Activated CD8-positive, alpha-beta memory T cell treated with anti-CD3 and anti-CD28 coated beads for 1 hour (primary cell): ENCODE data around the gene ZBTB48.
"Not testable (repeated sequence)": the region's sequence is repeated elsewhere in the genome, so short reads cannot be mapped to it uniquely, and the experiment has no call there.

Experiments used
- DNase-seq, 2 donors: peaks; one replicate each; pipeline ENCODE4 v3.0.0-alpha.2; 2020; ENCODE audit warnings: low read depth in 1 of 2; ENCODE audit errors: extremely low read depth in 1 of 2

ZBTB48 gene

DNA sequence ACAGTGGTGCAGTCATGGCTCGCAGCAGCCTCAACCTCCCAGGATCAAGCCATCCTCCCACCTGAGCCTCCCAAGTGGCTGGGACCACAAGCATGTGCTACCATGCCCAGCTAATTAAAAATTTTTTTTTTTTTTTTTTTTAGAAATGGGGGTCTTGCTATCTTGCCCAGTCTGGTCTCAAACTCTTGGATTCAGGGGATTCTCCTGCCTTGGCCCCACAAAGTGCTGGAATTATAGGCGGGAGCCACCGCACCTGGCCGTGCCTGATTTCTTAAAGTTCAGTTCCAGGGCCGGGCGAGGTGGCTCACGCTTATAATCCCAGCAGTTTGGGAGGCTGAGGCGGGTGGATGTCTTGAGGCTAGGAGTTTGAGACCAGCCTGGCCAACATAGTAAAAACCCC, 51.3 kb downstream of the ZBTB48 start:
- DNase-seq, result no peak

DNA sequence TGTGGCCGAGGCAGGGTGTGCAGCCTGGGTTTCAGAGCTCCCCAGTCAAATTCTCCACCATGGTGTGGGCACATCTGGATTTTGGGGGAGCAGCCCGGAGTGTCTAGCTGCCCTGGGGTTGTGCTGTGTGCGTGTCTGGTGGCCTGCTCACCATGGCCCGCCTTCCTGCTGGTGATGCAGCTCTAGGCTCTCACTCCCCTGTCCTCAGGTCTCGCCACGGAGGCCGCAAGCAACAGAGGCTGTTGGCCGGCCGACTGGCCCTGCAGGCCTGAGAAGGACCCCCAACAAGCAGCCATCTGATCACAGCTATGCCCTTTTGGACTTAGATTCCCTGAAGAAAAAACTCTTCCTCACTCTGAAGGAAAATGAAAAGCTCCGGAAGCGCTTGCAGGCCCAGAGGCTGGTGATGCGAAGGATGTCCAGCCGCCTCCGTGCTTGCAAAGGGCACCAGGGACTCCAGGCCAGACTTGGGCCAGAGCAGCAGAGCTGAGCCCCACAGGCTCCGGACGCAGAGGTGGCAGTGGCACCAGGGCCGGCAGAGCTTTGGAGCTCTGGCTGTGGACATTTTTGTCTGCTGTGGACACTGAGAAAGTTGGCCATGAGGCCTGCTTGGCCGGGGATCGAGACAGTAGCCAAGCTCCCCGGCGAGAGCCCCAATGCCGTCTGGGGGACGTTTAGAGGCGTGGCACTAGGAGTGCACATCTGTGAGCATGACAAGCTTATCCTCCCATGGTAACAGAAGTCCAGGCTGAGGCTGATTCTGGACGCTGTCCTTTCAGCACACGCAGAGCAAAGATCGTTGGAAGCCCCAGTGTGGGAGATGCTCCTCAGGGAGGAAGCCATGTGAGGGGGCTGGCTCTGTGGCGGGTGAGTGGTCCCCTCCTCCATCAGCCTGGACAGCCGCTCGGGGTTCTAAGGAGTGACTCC, 53.1 kb downstream of the ZBTB48 start:
- no peak for DNase-seq

DNA sequence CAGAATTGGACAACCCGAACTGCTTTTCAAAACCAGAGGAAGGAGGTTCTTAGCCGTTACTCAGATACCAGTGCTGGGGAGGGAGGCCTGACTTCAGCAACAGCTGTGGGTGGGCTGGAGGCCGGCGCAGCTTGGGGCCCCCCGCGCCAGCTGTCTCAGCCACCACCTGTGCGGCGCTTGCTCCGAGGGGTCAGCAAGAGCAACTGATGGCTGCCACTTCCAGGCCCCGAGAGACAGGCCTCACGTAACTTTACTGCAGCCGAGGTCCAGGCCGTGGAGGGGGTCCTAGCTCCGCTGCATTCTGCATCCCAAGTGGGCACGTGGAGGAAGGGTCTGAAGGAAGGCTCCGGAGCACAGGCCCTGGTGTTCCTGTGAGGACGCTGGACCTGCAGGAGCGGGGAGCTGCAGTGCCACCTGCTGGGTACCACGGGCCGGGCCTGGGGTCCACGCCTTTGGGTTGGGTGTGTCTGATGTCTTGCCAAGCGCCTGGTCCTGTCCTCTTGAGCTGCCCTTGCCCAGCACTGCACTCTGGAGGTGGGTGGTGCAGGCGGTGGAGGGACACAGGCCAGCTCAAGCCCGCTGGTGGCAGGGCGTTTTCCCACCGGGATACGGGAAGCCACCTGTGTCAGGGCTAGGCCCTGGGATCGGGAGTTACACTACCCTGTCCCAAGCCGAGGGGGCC, 54.7 kb downstream of the ZBTB48 start:
- DNase-seq, result peak in 1 of 2 donors; percentile 24

DNA sequence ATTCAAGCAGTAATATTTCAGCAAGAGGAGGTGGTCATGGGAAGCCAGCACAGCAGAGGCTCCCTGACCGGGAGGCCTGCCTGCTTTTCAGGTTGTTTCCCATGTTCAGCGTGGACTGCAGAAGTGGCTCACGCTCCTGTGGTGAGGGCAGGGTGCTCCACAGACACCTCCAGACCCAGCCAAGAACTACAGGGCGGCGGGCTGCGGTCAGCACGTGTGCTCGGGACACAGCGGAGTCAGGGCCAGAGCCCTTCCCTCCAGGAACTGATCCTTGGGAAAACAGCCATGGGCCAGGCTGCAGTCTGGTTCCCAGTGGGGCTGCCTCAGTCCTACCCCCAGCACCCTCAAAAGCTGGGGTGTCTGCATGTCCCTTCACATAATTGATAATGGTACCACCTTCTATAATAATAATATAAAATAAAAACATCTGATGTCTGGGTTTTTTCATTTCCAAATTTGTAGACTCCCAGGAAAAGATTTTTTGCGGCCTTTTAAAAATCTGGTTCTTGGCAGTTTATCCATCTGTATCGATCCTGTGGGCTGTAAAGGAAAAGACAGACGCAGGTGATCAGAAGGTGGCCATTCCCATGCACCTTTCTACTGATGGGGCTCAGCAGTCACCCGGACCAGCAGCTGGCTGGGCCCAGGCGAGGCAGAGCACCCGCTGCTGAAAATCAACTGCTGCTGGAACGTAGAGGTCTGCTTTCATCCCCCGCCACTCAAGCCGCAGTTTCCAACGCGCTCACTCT, 55.5 kb downstream of the ZBTB48 start:
- no peak for DNase-seq

DNA sequence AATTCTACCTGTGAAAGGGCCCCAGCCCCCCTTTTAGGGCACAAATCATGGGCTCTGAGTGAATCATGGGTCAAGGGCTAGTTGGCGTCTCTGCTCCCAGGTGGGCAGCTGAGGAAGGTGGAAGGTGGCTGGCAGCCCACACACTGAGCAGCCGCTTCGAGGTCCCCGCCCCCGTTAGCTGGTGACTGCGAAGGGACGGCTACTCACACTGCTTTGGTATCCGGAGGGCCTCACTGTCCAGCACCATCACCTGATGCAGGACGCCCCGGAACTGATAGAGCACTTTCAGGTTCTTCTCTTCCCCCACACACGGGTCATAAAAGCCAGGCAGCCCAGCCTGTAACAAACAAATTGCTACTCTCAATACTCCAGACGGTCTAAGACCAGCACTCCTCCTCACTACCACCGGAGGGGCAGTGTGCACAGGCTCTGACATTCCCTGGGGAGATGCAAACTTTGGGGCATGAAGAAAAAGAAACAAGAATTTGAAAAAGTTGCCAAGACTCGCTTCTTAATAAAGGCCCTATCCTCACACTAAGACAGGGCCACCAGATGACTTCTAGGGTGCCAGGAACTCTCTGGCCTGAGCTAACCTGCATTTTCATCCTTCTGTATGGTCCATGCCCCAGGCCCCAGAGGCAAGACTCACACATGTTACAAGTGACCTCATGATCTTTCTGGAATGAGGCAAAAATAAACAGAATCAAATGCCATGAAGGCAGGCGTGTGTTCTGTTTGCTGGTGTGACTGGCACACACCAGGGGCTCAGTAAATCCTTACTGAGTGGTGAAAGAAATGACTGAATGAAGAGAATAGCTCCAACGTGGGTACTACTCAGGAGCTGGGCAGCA, 56.3 kb downstream of the ZBTB48 start:
- DNase-seq, result no peak

DNA sequence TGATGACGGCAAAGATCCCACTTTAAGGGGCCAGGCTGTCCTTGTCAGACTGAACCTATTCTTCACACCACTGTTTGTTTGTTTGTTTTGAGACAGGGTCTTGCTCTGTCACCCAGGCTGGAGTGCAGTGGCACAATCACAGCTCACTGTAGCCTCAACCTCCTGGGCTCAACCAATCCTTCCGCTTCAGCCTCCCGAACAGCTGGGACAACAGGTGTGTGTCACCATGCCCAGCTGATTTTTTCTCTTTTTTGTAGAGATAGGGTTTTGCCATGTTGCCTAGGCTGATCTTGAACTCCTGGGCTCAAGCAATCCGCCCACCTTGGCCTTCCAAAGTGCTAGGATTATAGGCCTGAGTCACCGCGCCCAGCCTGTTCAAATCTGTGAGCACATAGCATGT, 57.0 kb downstream of the ZBTB48 start:
- DNase-seq, result not testable (repeated sequence)

DNA sequence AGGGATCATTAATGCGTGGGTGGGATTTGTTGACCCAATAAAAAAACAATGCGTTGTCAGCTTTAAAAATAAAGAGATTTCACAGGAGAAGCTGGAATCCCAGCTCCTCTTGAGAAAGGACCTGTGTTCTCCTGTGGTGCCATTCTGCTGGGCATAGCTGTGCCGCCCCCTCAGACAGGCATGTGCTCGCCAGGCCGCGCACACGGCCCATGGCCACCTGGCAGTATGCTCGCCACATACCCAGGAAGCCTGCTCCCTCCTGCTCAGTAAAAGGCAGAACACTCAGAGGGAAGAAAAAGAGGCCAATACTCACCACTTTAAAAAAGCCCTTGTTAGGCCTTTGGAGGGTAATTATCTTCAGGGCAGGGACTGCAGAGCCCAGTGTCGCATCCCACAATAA, 58.0 kb downstream of the ZBTB48 start:
- no peak for DNase-seq

DNA sequence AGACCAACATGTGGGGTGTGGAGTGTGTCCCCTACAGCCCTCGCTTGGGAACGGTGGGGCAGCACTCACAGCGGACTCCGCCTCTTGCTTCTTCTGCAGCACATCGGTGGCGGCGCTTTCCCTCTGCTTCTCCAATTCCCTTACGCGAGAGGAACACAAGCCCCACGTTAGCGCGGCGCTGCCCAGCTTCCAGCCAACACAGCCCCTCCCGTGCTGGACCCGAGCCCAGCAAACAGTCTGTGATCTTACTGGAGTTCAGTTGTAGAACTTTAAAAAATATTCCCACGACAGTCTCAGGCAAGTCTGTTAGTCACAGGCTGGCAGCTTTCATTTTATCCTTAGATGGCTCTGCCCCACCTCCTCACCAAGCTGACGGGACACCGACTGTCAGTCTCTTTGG, 58.4 kb downstream of the ZBTB48 start:
- DNase-seq, result no peak
